PC-3 (cell line): Measurements from ENCODE around the gene APBB2. TPM values are rescaled to one million over a fixed set of nuclear protein-coding genes. Genes with fewer than 3 reads are reported as not detected.

ENCODE experiments used
- ATAC-seq: fragments of 200-7000 bp; cut with Tn5 transposase; 2 replicates; pipeline ENCODE4 v1.9.1; 2020; ENCODE audit warnings: mild to moderate bottlenecking, moderate library complexity
- BruUV-seq: library from RNA; stranded (reverse); fragments of 400-500 nt; replicated peaks from 2 replicates; lab custom pipeline; 2021; lab: Mats Ljungman, UMichigan
- CTCF ChIA-PET: fragments of 300-600 bp; sonication (Branson Sonifier 250); formaldehyde crosslinking; loops from one replicate; lab custom pipeline; 2022; ENCODE audit warnings: antibody characterized with exemption; lab: Charles Lee
- POLR2A ChIA-PET: fragments of 300-600 bp; sonication (Branson Sonifier 250); formaldehyde crosslinking; loops from one replicate; lab custom pipeline; 2022; ENCODE audit warnings: antibody characterized with exemption; ENCODE audit not compliant: unreplicated experiment; lab: Charles Lee
- DNase-seq: peaks from one replicate; pipeline ENCODE4 v3.0.0-alpha.2; 2015
- H2AFZ ChIP-seq: fragments of 300-600 bp; sonication (generic); 2 replicates; pipeline ENCODE4 v1.6.0; 2016; ENCODE audit warnings: antibody characterized with exemption, low read length
- H3F3A ChIP-seq: fragments of 300-600 bp; sonication (generic); one replicate; pipeline ENCODE4 v1.6.0; 2017; ENCODE audit warnings: antibody characterized with exemption, low read length, control low read depth, mild to moderate bottlenecking; ENCODE audit not compliant: unreplicated experiment
- H3K27ac ChIP-seq: fragments of 300-600 bp; sonication (generic); 2 replicates; pipeline ENCODE4 v1.5.1; 2016; ENCODE audit warnings: mild to moderate bottlenecking, low read length
- H3K27me3 ChIP-seq: fragments of 300-600 bp; sonication (generic); 2 replicates; pipeline ENCODE4 v1.6.1; 2016; ENCODE audit warnings: low read length, mixed read lengths
- H3K36me3 ChIP-seq: fragments of 300-600 bp; sonication (generic); 2 replicates; pipeline ENCODE4 v1.6.1; 2016; ENCODE audit warnings: low read depth, mixed run types, low read length, mixed read lengths
- H3K4me1 ChIP-seq: fragments of 300-600 bp; sonication (generic); 2 replicates; pipeline ENCODE4 v1.5.1; 2016; ENCODE audit warnings: low read length; ENCODE audit not compliant: insufficient read depth
- H3K4me2 ChIP-seq: fragments of 300-600 bp; sonication (generic); 2 replicates; pipeline ENCODE4 v1.6.0; 2016; ENCODE audit warnings: low read length
- H3K4me3 ChIP-seq: fragments of 300-600 bp; sonication (generic); 2 replicates; pipeline ENCODE4 v1.5.1; 2016; ENCODE audit warnings: mild to moderate bottlenecking, low read length, mixed read lengths
- H3K79me2 ChIP-seq: fragments of 300-600 bp; sonication (generic); 2 replicates; pipeline ENCODE4 v1.6.1; 2017; ENCODE audit warnings: low read length, mixed read lengths
- H3K9ac ChIP-seq: fragments of 300-600 bp; sonication (generic); 2 replicates; pipeline ENCODE4 v1.6.0; 2016; ENCODE audit warnings: mild to moderate bottlenecking, low read length
- H3K9me2 ChIP-seq: fragments of 300-600 bp; sonication (generic); replicated peaks from 2 replicates; pipeline ENCODE4 v1.6.1; 2016; ENCODE audit warnings: mixed run types, low read length, mixed read lengths
- H3K9me3 ChIP-seq: fragments of 300-600 bp; sonication (generic); 2 replicates; pipeline ENCODE4 v1.6.1; 2016; ENCODE audit warnings: low read length, mixed read lengths
- H4K20me1 ChIP-seq: fragments of 300-600 bp; sonication (generic); 2 replicates; pipeline ENCODE4 v1.6.1; 2016; ENCODE audit warnings: low read length, mixed read lengths
- EZH2 ChIP-seq: fragments of 300-600 bp; sonication (generic); IDR thresholded peaks from one replicate; pipeline ENCODE4 v1.6.1; 2017; ENCODE audit warnings: antibody characterized with exemption, mild to moderate bottlenecking, low read length; ENCODE audit not compliant: unreplicated experiment
- EZH2phosphoT487 ChIP-seq: fragments of 300-600 bp; sonication (generic); IDR thresholded peaks from 2 replicates; pipeline ENCODE4 v1.6.1; 2018; ENCODE audit warnings: mild to moderate bottlenecking, antibody characterized with exemption, low read length, borderline replicate concordance
- intact Hi-C: fragments of 100-400 bp; cut with micrococcal nuclease; formaldehyde crosslinking; loops from 2 replicates; pipeline ENCODE4 v1.9.0; 2023
- total RNA-seq: library from RNA; depleted of rRNA; stranded (reverse); fragments of >200 nt; gene quantifications from 2 replicates; pipeline ENCODE4 v1.2.3, GENCODE V29; 2014
- TF ChIP-seq, protein P1 (sequence below): fragments of 300-600 bp; sonication (generic); conservative IDR thresholded peaks from 2 replicates; pipeline ENCODE4 v1.5.1; 2017; ENCODE audit warnings: antibody characterized with exemption, low read depth, mild to moderate bottlenecking, low read length

The APBB2 gene
- total RNA-seq, 1 experiment from 2014 or later, result 24.7 TPM

DNA sequence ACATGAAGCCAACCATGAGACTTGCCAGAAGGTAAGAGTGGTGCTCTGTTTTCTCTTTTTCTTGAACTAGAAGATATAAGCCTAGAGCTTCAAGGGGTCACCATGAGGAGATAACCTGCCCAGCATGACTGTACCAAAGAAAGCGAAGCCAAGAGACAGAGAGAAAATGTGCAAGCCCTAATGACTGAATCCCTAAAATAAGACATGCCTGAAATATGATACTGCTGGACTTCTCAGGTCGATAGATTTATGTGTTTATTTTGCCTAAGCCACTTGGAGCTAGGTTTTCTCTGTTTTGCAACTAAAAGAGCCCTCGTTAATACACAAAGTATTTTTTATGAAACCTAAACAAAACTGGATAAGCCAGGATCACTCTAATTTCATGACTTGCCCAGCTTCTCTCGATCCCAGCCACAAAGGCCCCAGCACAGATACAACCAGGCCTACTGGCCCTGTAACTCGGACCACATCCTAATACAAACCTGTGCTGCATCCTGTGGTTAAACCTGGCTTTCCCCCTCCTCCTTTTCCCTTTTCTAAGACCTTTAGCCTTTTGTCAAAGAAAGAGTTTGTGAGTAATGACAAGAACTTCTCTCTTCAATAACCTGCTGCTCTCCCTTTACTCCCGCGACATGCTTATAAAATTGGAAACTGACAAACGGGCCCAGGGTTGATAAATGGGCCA, 185.8 kb downstream of the APBB2 start:
- intact Hi-C loops, result no loop called here
- ATAC-seq, result no peak

DNA sequence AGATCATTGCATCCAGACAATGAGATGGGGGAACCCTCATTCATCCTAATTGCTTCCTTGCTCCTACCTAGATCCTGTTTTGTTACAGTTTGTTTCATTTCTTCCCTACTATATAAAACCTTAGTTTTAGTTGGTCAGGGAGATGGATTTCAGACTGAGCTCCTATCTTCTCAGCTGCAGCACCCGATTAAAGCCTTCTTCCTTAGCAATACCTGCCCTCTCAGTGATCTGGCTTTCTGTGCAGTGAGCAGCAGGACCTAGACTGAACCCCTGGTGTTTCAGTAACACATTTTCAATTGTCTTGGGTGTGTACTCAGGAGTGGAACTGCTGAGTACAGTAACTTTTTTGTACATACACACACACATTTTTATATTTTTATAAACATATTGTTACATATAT, 187.4 kb downstream of the APBB2 start:
- H3K4me3 ChIP-seq, result no peak overlapping the region
- H3K4me1 ChIP-seq, result no peaks in the 10 kb centered on the region
- H3K9ac ChIP-seq, result no peak overlapping the region
- BruUV-seq, result no TSS peak
- peaks cover 16% of the 10 kb centered on the region; the same call in 1 of the 2 replicates for H3K9me3 ChIP-seq
- peaks cover 42% of the 10 kb centered on the region for H3K36me3 ChIP-seq
- no peaks in the 10 kb centered on the region for H4K20me1 ChIP-seq
- CTCF ChIA-PET, result no interaction called here
- no peaks in the 10 kb centered on the region for H3K79me2 ChIP-seq
- no peak overlapping the region for H2AFZ ChIP-seq
- H3K27me3 ChIP-seq, result no peaks in the 10 kb centered on the region
- POLR2A ChIA-PET, result no interaction called here
- DNase-seq (no peak), ATAC-seq (no peak)
- intact Hi-C loops, result no loop called here
- no peak overlapping the region for H3K27ac ChIP-seq
- TF ChIP-seq EZH2 (no peak), EZH2phosphoT487 (no peak)
- TF ChIP-seq, protein P1, sequence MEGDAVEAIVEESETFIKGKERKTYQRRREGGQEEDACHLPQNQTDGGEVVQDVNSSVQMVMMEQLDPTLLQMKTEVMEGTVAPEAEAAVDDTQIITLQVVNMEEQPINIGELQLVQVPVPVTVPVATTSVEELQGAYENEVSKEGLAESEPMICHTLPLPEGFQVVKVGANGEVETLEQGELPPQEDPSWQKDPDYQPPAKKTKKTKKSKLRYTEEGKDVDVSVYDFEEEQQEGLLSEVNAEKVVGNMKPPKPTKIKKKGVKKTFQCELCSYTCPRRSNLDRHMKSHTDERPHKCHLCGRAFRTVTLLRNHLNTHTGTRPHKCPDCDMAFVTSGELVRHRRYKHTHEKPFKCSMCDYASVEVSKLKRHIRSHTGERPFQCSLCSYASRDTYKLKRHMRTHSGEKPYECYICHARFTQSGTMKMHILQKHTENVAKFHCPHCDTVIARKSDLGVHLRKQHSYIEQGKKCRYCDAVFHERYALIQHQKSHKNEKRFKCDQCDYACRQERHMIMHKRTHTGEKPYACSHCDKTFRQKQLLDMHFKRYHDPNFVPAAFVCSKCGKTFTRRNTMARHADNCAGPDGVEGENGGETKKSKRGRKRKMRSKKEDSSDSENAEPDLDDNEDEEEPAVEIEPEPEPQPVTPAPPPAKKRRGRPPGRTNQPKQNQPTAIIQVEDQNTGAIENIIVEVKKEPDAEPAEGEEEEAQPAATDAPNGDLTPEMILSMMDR, result no peak
- H3K9me2 ChIP-seq, result no peaks in the 10 kb centered on the region
- no peak overlapping the region for H3K4me2 ChIP-seq
- no peaks in the 10 kb centered on the region for H3F3A ChIP-seq

More for the DNA sequence above, 185.8 kb downstream of the APBB2 start:
- H3K27me3 ChIP-seq, result no peaks in the 10 kb centered on the region
- no peaks in the 10 kb centered on the region for H3K9me2 ChIP-seq
- H3K79me2 ChIP-seq, result no peaks in the 10 kb centered on the region
- H3K9me3 ChIP-seq, result peaks cover 16% of the 10 kb centered on the region; the same call in 1 of the 2 replicates
- no peaks in the 10 kb centered on the region for H3K4me1 ChIP-seq
- no peak overlapping the region for H3K9ac ChIP-seq
- peaks cover 42% of the 10 kb centered on the region for H3K36me3 ChIP-seq
- no peaks in the 10 kb centered on the region for H3F3A ChIP-seq
- no peak for DNase-seq
- H4K20me1 ChIP-seq, result no peaks in the 10 kb centered on the region
- CTCF ChIA-PET, result no interaction called here
- BruUV-seq, result no TSS peak
- H3K27ac ChIP-seq, result no peak overlapping the region
- POLR2A ChIA-PET, result no interaction called here
- no peak for TF ChIP-seq EZH2
- H3K4me3 ChIP-seq, result no peak overlapping the region
- no peak overlapping the region for H3K4me2 ChIP-seq
- no peak overlapping the region for H2AFZ ChIP-seq

DNA sequence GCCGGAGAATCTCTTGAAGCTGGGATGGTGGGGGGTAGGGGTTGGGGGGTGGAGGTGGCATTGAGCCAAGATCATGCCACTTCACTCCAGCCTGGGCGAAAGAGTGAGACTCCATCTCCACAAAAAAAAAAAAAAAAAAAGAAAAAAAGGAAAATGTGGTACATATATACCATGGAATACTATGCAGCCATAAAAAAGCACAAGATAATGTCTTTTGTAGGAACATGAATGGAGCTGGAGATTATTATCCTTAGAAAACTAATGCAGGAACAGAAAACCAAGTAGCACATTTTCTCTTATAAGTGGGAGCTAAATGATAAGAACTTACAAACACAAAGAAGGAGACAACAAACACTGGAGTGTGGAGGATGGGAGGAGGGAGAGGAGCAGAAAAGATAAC, 188.5 kb downstream of the APBB2 start:
- H3K4me1 ChIP-seq, result no peaks in the 10 kb centered on the region
- peaks cover 16% of the 10 kb centered on the region; the same call in 1 of the 2 replicates for H3K9me3 ChIP-seq
- H3K9me2 ChIP-seq, result no peaks in the 10 kb centered on the region
- H3K79me2 ChIP-seq, result no peaks in the 10 kb centered on the region
- H4K20me1 ChIP-seq, result no peaks in the 10 kb centered on the region
- no TSS peak for BruUV-seq
- peaks cover 42% of the 10 kb centered on the region for H3K36me3 ChIP-seq
- DNase-seq, result no peak
- ATAC-seq, result no peak
- no peak overlapping the region for H2AFZ ChIP-seq
- H3F3A ChIP-seq, result no peaks in the 10 kb centered on the region
- ChIA-PET CTCF (no interaction called here), POLR2A (no interaction called here)
- H3K4me2 ChIP-seq, result no peak overlapping the region
- H3K27ac ChIP-seq, result no peak overlapping the region
- no peaks in the 10 kb centered on the region for H3K27me3 ChIP-seq
- H3K9ac ChIP-seq, result no peak overlapping the region
- intact Hi-C loops, result no loop called here
- TF ChIP-seq, protein P1, result no peak
- TF ChIP-seq EZH2 (no peak), EZH2phosphoT487 (no peak)
- H3K4me3 ChIP-seq, result no peak overlapping the region
